OCI-LY1 (cell line): ENCODE measurements around the gene IFITM2.

Experiments
- CTCF ChIP-seq: fragments of 200-600 bp; sonication (generic), shearing (Covaris generic); IDR thresholded peaks from 2 replicates; pipeline ENCODE4 v1.5.1; 2017; ENCODE audit warnings: mild to moderate bottlenecking, antibody characterized with exemption, low read length, moderate library complexity, mixed read lengths
- EZH2 ChIP-seq: fragments of 200-600 bp; sonication (generic), shearing (Covaris generic); IDR thresholded peaks from 2 replicates; pipeline ENCODE4 v1.8.0; 2017; ENCODE audit warnings: borderline replicate concordance, mixed run types, mild to moderate bottlenecking, antibody characterized with exemption, low read length, moderate library complexity, mixed read lengths

- TF ChIP-seq CTCF (no peak), EZH2 (no peak)
Observed at GRCh38 chr11:306645-307371, 808 bp upstream of the IFITM2 start.
